ENCODE measurements around the gene ZBTB12.

GRCh38 chr6:31948306-31948705, 46.4 kb upstream of the ZBTB12 start:
- no peak for TF ChIP-seq EZH2 (IDR thresholded peaks at IDR 0.05; ENCODE audit: low read length)
- TF ChIP-seq, protein P1, sequence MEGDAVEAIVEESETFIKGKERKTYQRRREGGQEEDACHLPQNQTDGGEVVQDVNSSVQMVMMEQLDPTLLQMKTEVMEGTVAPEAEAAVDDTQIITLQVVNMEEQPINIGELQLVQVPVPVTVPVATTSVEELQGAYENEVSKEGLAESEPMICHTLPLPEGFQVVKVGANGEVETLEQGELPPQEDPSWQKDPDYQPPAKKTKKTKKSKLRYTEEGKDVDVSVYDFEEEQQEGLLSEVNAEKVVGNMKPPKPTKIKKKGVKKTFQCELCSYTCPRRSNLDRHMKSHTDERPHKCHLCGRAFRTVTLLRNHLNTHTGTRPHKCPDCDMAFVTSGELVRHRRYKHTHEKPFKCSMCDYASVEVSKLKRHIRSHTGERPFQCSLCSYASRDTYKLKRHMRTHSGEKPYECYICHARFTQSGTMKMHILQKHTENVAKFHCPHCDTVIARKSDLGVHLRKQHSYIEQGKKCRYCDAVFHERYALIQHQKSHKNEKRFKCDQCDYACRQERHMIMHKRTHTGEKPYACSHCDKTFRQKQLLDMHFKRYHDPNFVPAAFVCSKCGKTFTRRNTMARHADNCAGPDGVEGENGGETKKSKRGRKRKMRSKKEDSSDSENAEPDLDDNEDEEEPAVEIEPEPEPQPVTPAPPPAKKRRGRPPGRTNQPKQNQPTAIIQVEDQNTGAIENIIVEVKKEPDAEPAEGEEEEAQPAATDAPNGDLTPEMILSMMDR (optimal IDR thresholded peaks at IDR 0.05 in 1 of 3, IDR thresholded peaks at IDR 0.05 in 1 of 3, conservative IDR thresholded peaks at IDR 0.05 in 1 of 3; ENCODE audit: extremely low read depth in 1 of 3, insufficient read depth in 2 of 3, low read length in 3 of 3) = no peak

Data from keratinocyte (primary cell).